HPDE6-E6E7 (cell line): ENCODE measurements around the gene BAZ1B.
"Not testable (repeated sequence)": the region's sequence is repeated elsewhere in the genome, so short reads cannot be mapped to it uniquely, and the experiment has no call there.

Experiments used
- DNase-seq: peaks from one replicate; pipeline ENCODE4 v3.0.0; 2011; ENCODE audit warnings: missing footprints; ENCODE audit errors: extremely low spot score

BAZ1B gene

DNA sequence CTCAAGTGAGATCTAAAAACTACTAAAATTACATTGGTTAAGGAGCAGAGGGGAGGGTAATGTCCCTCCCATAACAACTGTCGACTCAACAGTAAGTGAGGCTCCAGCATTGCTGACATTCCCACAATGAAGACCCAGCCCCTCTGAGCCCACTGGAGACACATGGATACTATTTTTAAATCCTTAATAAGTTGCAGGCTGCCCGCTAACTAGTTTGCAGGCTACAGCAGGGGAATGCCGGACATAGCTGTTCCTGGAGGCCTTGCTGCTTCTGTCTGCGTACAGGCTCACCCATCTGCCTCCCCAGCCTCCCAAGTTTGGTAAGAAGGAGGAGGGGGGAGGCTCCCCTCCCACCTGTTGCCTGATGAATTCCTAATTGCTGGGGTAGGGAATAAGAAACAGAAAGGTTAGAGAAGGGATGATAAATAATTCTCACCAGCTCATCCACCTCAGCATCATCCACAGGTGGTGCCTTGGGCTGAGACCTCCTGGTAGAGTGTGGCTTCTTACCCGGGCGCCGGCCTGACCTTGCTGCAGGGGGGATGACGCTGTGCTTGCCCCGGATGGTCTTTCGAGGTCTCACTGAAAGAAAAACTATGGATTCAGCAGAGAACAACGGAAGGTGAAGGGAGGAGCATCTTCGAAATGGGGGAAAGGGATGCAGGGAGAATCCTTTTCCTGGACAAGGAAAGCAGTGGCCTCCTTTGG is 78.4 kb downstream of the BAZ1B start:
- no peak for DNase-seq

DNA sequence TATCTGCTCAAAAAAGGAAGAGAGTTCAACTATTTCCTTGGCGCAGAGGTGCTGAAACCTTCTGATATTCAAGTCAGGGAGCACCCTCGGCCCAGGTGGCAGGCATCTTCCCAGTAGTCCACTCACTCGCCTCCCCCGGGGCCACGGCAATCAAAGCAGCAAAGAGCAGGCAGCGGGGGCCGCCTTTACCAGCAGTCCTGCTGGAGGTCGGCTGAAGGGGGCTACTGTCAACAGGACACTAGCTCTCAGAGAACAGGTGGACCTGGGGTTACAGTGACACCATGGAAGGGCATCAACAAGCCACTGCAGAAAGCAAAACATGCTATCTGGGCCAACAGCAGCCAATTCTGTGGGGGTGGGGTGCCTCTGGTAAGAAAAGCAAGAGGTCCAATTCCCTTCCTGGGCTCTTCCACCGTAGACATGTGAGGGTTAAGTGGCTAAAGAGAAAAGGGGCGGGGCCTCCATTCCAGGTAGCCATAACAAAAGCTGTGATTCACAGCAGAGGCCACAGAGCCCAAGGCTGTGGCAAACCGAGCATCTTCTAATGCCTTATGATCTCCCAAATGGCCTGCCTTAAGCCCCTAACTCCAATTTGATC is 79.1 kb downstream of the BAZ1B start:
- DNase-seq = no peak

DNA sequence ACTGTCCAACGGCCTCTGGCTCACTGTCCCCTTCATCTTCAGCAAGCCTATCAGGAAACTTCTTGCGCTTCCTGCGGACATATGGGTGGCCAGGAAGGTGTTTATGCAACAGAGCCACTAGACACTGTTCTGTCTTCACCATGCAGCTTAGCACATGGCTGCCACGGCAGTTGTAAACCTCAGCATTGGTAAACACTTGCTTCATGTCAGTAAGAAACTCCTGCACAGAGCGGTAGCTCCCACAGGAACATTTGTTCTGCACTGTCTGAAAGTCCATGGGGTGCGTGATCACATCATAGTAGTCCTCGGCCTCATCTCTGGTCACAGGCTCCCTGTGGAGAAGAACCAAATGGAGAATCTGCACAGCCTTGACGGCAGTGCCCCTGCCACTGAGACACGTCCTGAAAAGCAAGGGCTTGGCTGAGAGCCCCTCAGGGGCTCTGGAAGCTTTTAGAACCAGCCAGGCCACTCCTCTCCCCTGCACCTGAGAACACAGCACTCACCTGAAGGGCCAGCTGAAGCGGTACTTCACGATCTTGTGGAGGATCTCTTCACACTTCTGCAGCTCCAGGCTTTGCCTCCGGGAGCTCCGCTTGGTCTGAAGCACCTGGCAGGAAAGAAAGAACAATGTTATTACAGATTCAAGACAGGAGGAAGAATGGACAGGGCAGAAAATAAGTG is 79.7 kb downstream of the BAZ1B start:
- no peak for DNase-seq

DNA sequence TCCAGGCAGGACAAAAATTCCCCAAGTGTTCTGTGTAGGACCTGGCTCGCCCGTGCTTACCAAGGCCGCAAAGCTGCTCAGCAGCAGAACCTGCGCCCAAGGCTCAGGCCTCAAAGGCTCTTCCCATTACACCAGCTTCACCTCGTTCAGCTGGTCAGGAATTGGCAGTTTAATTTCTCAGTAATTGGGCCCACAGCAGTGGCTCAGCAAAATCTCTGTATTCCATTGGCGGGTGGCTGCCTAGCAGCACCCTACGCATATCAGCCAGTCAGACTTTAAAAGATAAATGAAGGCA is 82.7 kb downstream of the BAZ1B start:
- DNase-seq = no peak

DNA sequence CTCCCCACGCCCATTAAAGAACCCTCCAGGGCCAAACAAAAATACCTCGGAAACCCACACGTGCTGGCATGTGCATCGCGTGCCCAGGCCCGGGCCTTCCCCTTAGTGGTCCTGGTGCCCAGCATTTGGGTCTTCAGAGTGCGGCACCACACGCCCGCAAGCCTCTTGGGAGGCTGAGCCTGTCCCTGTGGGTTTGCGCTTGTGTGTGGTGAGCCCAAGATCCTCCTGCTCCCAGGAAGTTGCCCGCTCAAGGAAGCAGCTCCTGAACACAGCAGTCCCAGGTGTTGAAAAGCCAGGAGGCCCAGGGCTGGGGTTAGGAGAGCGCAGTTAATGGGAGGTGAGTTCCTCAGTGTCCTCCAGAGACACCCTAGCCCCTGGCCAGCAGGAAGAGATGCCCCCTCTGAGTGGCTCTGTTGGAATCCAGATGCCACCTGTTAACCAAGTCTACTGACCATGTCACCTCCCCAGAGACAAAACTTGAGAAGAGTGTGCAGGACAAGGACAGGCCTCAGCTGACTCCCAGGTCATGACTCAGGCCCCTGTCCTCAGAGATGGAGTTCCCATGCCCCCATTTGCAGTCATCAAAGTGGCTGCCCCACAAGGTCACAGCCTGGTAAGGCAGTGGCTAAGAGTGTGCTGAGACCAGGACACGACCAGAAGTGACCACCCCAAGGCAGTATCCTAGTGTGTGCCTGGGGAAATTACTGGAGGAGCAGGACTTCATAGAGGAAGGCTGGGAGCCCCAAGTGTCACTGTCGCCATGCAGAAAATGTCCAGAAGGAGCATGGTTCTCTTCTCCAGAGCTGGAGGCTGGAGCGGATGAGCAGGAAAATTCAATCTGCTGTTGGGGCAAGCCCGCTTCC is 83.3 kb downstream of the BAZ1B start:
- no peak for DNase-seq

DNA sequence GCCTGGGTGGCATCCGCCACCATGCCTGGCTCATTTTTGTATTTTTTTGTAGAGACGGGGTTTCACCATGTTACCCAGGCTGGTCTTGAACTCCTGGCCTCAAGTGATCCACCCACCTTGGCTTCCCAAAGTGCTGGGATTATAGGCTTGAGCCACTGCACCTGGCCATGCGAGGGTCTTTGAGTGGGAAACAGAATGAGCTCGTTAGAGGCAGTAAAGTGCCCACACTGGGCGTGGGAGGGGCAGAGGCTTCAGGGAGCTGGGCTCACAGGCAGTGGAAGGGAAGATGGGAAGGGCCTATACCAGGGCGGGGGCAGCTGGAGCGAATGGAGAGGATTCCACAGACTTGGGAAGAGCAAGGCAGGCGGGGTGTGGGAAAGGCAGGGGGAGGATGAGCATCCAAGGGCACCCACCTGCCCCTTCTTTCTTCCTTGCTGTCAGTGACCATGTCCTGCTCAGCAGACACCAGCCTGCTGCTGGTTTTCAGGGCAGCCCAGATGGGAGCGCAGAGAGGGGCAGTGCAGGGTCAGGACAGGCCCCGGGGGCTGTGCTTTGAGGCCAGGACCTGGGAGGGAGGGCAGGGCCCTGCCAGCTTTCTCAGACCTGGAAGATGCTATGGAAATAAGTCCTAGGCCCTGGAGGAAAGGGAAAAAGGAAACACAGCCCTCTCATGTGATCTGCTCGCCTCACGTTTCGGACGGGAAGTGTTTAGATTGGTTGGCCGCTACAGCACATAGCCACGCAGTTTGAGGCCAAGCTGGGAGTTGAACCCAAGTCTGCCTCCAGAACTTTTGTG is 84.3 kb downstream of the BAZ1B start:
- no peak for DNase-seq

DNA sequence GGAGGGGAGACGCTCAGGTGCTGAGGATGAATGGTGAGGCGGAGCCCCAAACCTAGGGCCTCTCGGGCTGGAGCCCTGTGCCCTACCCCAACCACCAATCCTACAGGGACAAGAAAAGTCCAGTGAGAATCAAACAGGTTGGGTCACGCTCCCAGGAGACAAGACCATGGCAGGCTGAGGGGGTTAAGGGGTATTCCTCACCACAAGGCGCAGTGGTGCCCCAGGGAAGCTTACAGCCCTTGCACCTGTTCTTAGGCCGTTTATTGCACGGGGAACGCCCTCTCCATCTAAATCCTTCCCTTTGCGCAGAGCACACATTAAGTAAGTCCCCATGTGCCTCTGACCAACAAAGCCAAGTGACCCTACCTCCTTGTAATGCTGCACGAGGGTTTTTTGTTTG is 85.0 kb downstream of the BAZ1B start:
- DNase-seq = no peak

DNA sequence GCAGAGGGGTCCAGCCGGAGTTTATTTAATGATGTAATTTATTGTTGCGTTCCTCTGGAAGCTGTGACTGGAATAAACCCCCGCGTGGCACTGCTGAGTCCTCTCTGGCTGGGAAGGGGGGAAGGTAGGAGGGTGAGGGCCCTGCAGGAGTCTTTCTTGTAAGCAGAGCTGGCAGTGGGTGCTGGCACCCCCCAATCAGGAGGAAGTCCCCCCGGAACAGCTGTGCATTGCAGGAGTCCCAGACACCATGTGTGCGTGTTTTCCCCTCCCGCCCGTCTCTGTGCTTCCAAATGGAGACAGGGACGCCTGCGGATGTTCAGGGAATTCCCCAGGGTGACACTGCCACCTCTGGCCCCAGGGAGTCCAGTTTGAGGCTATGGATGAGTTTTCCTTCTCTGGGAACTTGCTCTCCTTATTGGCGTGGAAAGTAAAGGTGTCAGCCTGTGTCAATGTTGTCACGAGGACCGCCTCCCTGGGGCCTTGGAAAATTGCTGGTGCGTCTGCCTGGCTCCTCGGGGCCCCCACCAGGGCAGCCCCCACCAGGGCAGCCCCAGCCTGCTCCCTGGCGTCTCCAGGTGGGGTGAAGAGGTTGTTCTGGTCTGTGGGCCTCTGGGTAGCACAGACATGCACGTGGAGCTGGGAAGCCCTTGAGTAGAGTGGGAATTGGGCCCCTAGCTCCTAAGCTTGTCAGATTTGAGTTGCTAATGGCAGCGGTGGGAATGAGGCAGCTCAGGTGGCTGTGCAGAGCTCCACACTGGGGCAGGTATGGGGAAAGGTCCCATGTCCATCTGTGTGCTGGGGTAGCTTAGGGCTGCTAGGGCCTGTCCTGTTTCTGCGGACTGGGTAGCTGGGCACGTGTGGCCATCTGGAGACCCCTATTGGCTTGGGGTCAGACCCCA is 85.8 kb downstream of the BAZ1B start:
- DNase-seq = no peak

DNA sequence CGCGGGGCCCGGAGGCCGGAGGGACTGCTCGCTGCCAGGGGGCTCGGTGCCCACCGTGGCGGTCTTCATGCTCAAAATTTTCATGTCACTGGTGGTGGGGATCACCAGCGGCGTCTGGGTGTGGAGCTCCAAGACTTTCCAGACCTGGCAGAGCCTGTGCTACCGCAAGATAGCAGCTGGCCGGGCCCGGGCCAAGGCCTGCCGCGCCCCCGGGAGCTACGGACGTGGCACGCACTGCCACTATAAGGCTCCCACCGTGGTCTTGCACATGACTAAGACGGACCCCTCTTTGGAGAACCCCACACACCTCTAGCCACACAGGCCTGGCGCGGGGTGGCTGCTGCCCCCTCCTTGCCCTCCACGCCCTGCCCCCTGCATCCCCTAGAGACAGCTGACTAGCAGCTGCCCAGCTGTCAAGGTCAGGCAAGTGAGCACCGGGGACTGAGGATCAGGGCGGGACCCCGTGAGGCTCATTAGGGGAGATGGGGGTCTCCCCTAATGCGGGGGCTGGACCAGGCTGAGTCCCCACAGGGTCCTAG is 86.6 kb downstream of the BAZ1B start:
- DNase-seq = no peak

DNA sequence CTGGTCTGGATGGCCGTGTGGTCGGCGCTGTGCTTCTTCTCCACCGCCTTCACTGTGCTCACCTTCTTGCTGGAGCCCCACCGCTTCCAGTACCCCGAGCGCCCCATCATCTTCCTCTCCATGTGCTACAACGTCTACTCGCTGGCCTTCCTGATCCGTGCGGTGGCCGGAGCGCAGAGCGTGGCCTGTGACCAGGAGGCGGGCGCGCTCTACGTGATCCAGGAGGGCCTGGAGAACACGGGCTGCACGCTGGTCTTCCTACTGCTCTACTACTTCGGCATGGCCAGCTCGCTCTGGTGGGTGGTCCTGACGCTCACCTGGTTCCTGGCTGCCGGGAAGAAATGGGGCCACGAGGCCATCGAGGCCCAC is 87.4 kb downstream of the BAZ1B start:
- DNase-seq = no peak

DNA sequence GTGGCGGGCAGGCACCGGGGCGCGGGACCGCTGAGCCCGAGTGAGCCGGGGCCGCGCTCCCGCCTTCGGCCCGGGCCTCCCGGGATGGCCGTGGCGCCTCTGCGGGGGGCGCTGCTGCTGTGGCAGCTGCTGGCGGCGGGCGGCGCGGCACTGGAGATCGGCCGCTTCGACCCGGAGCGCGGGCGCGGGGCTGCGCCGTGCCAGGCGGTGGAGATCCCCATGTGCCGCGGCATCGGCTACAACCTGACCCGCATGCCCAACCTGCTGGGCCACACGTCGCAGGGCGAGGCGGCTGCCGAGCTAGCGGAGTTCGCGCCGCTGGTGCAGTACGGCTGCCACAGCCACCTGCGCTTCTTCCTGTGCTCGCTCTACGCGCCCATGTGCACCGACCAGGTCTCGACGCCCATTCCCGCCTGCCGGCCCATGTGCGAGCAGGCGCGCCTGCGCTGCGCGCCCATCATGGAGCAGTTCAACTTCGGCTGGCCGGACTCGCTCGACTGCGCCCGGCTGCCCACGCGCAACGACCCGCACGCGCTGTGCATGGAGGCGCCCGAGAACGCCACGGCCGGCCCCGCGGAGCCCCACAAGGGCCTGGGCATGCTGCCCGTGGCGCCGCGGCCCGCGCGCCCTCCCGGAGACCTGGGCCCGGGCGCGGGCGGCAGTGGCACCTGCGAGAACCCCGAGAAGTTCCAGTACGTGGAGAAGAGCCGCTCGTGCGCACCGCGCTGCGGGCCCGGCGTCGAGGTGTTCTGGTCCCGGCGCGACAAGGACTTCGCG is 88.0 kb downstream of the BAZ1B start:
- DNase-seq = no peak

DNA sequence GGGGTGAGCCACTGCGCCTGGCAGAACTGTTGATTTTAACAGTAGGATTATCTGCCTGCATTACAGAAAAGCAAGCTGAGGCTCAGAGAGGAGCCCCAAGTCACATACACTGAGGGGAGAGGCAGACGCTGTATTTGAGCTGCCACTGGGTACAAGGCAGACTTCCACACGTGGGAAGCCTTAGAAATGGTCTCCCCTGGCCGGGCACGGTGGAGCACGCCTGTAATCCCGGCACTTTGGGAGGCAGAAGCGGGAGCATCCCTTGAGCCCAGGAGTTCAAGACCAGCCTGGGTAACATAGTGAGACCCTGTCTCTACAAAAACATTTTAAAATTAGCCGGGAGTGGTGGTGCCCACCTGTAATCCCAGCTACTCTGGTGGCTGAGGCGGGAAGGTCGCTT is 89.4 kb downstream of the BAZ1B start:
- DNase-seq = no peak

DNA sequence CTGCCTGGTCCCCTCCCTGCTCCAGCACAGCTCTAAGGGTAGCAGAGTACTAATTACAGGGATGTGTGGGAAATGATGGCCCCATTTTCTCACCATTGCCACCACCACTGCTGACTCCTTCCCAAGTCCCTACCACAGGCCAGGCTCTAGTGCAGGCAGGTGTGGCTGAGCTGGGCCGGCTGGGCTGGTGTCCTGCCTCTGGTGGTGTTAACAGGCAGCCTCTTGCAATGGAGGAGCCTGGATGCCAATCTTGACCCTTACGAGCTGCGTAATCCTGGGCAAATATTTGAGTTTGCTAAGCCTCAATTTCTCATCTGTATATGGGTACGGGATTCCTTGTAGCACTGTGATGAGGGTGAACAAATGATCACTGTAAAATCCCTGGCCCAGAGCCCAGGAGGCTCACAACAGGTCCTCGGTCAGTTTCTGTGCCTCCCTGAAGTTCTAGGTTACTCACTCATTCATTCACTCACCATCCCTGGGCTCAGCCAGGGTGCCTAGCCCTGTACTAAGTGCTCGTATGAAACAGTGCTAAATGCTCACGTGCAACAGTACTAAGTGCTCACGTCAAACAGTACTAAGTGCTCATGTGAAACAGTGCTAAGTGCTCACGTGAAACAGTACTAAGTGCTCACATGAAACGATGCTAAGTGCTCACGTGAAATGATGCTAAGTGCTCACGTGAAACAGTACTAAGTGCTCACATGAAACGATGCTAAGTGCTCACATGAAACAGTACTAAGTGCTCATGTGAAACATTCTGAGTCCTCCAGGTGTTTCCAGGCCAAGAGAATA is 90.9 kb downstream of the BAZ1B start:
- no peak for DNase-seq

DNA sequence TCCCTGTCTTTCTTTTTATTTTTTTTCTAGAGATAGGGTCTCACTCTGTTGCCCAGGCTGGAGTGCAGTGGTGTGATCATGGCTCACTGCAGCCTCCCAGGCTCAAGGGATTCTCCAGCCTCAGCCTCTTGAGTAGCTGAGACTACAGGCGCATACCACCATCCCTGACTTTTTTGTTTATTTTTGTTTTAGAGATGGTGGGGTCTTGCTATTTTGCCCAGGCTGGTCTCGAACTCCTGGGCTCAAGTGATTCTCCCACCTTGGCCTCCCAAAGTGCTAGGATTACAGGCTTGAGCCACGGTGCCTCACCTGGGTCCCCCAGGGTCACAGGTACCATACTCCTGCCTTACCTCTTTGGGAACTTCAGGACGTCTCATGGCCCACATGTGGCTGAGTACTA is 91.6 kb downstream of the BAZ1B start:
- not testable (repeated sequence) for DNase-seq

DNA sequence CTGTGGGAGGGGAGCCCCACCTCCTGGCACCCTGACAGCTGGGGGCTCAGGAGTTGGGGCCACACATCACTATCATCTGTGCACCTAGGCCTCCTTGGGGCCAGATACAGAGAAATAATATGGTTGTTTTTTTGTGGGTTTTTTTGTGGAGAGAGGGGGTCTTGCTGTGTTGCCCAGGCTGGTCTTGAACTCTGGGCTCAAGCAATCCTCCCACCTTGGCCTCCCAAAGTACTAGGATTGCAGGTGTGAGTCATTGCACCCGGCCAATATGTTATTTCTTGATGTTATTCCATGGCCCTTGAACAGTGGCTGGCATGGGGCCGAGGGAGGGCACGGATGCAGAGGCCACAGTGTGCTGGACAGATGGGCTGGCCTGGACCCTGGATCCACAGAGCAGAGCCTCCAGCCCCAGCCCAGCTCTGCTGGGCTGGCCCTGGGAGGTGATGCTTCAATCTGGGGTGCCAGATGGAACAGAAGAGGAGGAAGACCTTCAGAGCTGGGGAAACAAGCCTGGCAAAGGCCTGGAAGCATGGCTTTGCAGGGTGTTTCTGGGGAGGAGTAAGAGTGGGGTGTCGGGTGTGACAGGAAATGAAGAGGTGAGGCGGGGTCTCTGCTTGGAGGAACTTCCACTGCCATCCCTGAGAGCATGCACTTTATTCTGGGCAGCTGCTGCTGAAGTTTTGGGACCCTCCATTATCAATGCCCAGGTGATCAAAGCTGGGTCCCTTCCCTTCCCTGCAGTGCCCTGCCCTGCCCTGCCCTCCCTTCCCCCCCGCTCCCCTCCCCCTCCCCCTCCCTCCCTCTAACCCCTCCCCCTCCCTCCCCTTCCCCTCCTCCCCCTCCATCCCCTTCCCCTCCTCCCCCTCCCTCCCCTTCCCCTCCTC is 92.2 kb downstream of the BAZ1B start:
- no peak for DNase-seq

DNA sequence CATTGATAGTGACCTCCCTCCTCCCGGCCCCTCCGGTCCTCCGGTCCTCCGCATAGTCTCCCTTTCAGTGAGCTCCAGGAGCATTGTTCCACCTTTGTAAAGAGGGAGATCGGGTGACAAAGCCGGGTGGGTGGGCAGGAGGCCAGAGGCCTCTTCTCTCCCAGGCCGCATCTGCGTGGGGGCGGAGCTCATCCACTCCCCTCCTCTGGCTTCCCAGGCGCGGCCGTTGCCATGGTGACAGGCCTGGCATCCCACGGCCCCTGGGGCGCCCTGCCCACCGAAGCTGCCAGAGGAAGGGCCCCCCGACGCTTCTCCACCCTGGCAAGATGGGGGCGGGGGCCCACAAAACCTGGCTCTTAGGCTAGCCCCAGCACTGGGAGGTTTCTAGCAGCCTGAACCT is 92.9 kb downstream of the BAZ1B start:
- no peak for DNase-seq

DNA sequence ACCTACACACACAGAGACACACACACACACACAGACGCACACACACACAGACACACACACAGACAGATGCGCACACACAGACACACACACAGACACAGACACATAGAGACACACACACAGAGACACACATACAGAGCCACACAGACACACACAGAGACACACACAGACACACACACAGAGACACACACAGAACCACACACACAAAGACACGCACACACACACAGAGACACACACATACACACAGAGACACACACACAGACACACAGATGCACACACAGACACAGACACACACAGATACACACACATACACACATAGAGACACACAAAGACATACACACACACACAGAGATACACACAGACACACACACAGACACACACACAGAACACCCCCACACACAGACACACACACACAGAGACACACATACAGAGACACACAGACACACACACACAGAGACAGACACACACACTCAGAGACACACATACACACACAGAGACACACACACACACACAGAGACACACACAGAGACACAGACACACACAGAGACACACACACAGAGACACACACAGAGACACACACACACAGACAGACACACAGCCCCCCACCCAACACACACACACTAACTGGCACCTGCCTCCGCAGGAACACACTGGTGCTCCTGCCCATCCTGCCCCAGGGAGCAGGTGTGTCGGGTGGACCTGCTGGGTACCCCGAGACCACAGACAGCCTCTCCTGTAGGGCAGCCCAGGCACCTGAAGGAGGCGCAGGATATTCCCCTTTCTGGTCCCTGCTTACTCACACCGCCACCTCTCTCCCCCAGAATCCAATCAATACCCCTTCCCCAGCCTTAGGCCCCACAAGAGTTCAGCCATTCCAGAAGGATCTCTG is 93.9 kb downstream of the BAZ1B start:
- DNase-seq = no peak
